Liver (tissue), 9 donors: ENCODE data around the gene OLFML1. TPM values are rescaled to one million over a fixed set of nuclear protein-coding genes. Genes with fewer than 3 reads are reported as not detected.

Experiments
- DNase-seq: peaks from one replicate; pipeline ENCODE4 v3.0.0-alpha.2; 2017; ENCODE audit warnings: low spot score
- H3K27ac ChIP-seq, 2 donors: one replicate each; pipeline ENCODE4 v1.7.0; 2013; ENCODE audit warnings: inconsistent platforms in 2 of 2, low read length in 2 of 2, control low read depth in 1 of 2, low read depth in 1 of 2, mild to moderate bottlenecking in 1 of 2
- H3K27me3 ChIP-seq, 4 donors: one replicate each; pipeline versions ENCODE4 v1.6.1 to v1.7.0; 2013; ENCODE audit warnings: low read length in 3 of 4, inconsistent platforms in 1 of 4, mild to moderate bottlenecking in 1 of 4, moderate library complexity in 1 of 4; ENCODE audit not compliant: control insufficient read depth in 4 of 4, insufficient read depth in 4 of 4
- H3K36me3 ChIP-seq, 4 donors: one replicate each; pipeline versions ENCODE4 v1.6.1 to v1.7.0; 2013; ENCODE audit warnings: low read length in 3 of 4, mild to moderate bottlenecking in 3 of 4, low read depth in 1 of 4, moderate library complexity in 1 of 4; ENCODE audit not compliant: control insufficient read depth in 4 of 4, insufficient read depth in 3 of 4
- H3K4me1 ChIP-seq, 4 donors: one replicate each; pipeline versions ENCODE4 v1.6.1 to v1.7.0; 2013; ENCODE audit warnings: low read length in 3 of 4, mild to moderate bottlenecking in 3 of 4, moderate library complexity in 1 of 4; ENCODE audit not compliant: control insufficient read depth in 4 of 4, insufficient read depth in 4 of 4
- H3K4me3 ChIP-seq, 3 donors: one replicate each; pipeline versions ENCODE4 v1.6.1 to v1.7.0; 2013; ENCODE audit warnings: low read length in 3 of 3, control low read depth in 1 of 3, low read depth in 1 of 3, mild to moderate bottlenecking in 1 of 3
- H3K9ac ChIP-seq, 2 donors: one replicate each; pipeline ENCODE4 v1.7.0; 2013; ENCODE audit warnings: low read length in 2 of 2, mild to moderate bottlenecking in 2 of 2, moderate library complexity in 2 of 2, control low read depth in 1 of 2, low read depth in 1 of 2
- H3K9me3 ChIP-seq, 4 donors: one replicate each; pipeline versions ENCODE4 v1.6.1 to v1.7.0; 2013; ENCODE audit warnings: low read length in 3 of 4; ENCODE audit not compliant: control insufficient read depth in 4 of 4
- ATF3 ChIP-seq: IDR thresholded peaks from 2 replicates; pipeline ENCODE4 v1.6.1; 2016; ENCODE audit warnings: antibody characterized with exemption
- FOXA1 ChIP-seq: IDR thresholded peaks from 2 replicates; pipeline ENCODE4 v1.6.1; 2016; ENCODE audit warnings: antibody characterized with exemption
- FOXA2 ChIP-seq: IDR thresholded peaks from 2 replicates; pipeline ENCODE4 v1.6.1; 2016; ENCODE audit warnings: antibody characterized with exemption
- GABPA ChIP-seq, 2 donors: IDR thresholded peaks in 1 of 2; conservative IDR thresholded peaks in 1 of 2; 2 replicates each; pipeline ENCODE4 v1.6.1; 2016; ENCODE audit warnings: antibody characterized with exemption in 2 of 2, mild to moderate bottlenecking in 1 of 2, moderate library complexity in 1 of 2
- HNF4A ChIP-seq, 2 donors: conservative IDR thresholded peaks; 2 replicates each; pipeline ENCODE4 v1.6.1; 2016; ENCODE audit warnings: antibody characterized with exemption in 2 of 2, mild to moderate bottlenecking in 2 of 2
- HNF4G ChIP-seq: IDR thresholded peaks from 2 replicates; pipeline ENCODE4 v1.6.1; 2016; ENCODE audit warnings: antibody characterized with exemption
- JUND ChIP-seq, 2 donors: IDR thresholded peaks; 2 replicates each; pipeline ENCODE4 v1.6.1; 2016; ENCODE audit warnings: antibody characterized with exemption in 2 of 2
- NR2F2 ChIP-seq: IDR thresholded peaks from 2 replicates; pipeline ENCODE4 v1.6.1; 2016; ENCODE audit warnings: antibody characterized with exemption
- RAD21 ChIP-seq, 2 donors: IDR thresholded peaks; 2 replicates each; pipeline ENCODE4 v1.6.1; 2016; ENCODE audit warnings: antibody characterized with exemption in 2 of 2, mild to moderate bottlenecking in 2 of 2
- RXRA ChIP-seq, 2 donors: IDR thresholded peaks; 2 replicates each; pipeline ENCODE4 v1.6.1; 2017 to 2018; ENCODE audit warnings: antibody characterized with exemption in 2 of 2, mild to moderate bottlenecking in 1 of 2
- SP1 ChIP-seq: IDR thresholded peaks from 2 replicates; pipeline ENCODE4 v1.6.1; 2018; ENCODE audit warnings: antibody characterized with exemption, mild to moderate bottlenecking
- YY1 ChIP-seq: IDR thresholded peaks from 2 replicates; pipeline ENCODE4 v1.6.1; 2016; ENCODE audit warnings: antibody characterized with exemption, mild to moderate bottlenecking
- WGBS: extraction: QIAGEN DNeasy Blood & Tissue Kit; methylation state at CpG from one replicate; pipeline ENCODE4 v1.1.7; 2013; 5-methylcytosine and 5-hydroxymethylcytosine counted together
- polyA plus RNA-seq, 2 donors: library from polyadenylated mRNA; stranded (reverse) in 1 of 2; unstranded in 1 of 2; fragments of 200-250 nt in 1 of 2; fragments of >200 nt in 1 of 2; fragmentation: Nextera tagmentation in 1 of 2; extraction: Ambion mirVana in 1 of 2; gene quantifications; one replicate each; pipeline versions ENCODE4 v1.2.1 to v1.2.3, GENCODE V29; 2013 to 2015
- total RNA-seq, 2 donors: library from RNA; depleted of rRNA; stranded (reverse); fragments of >200 nt; gene quantifications; one replicate each; pipeline ENCODE4 v1.2.3, GENCODE V29; 2014
- TF ChIP-seq, protein P1 (sequence below): fragments of 150-350 bp; IDR thresholded peaks from 2 replicates; pipeline ENCODE4 v1.5.1; 2017; ENCODE audit warnings: improper control_type of control experiment, low read depth, low read length; ENCODE audit not compliant: missing input control
- TF ChIP-seq, protein P2 (sequence below): IDR thresholded peaks from 2 replicates; pipeline ENCODE4 v1.6.1; 2016; ENCODE audit warnings: antibody characterized with exemption
- TF ChIP-seq, protein P3 (sequence below): IDR thresholded peaks from 2 replicates; pipeline ENCODE4 v1.6.1; 2016; ENCODE audit warnings: antibody characterized with exemption
- donor health status: healthy.
- donor health status: healthy.
- donor health status: healthy.
- donor health status: healthy.
- donor health status: healthy.

The OLFML1 gene
- total and polyA plus RNA-seq, 4 donors = 2.8 to 4.2 (median 2.9) TPM

- H3K9me3 ChIP-seq = no peaks in the 10 kb centered on the region
- no peak overlapping the region for H3K9ac ChIP-seq
- H3K4me1 ChIP-seq = peaks cover 0 to 3% (median 0%) of the 10 kb centered on the region in 4 donors
- H3K36me3 ChIP-seq = peaks cover 0 to 2% (median 0%) of the 10 kb centered on the region in 4 donors
- H3K4me3 ChIP-seq = no peak overlapping the region
- H3K27me3 ChIP-seq = no peaks in the 10 kb centered on the region
- no peak for DNase-seq
- H3K27ac ChIP-seq = no peak overlapping the region
- TF ChIP-seq RXRA (IDR thresholded peaks at IDR 0.05) = no peak
- TF ChIP-seq, protein P1, sequence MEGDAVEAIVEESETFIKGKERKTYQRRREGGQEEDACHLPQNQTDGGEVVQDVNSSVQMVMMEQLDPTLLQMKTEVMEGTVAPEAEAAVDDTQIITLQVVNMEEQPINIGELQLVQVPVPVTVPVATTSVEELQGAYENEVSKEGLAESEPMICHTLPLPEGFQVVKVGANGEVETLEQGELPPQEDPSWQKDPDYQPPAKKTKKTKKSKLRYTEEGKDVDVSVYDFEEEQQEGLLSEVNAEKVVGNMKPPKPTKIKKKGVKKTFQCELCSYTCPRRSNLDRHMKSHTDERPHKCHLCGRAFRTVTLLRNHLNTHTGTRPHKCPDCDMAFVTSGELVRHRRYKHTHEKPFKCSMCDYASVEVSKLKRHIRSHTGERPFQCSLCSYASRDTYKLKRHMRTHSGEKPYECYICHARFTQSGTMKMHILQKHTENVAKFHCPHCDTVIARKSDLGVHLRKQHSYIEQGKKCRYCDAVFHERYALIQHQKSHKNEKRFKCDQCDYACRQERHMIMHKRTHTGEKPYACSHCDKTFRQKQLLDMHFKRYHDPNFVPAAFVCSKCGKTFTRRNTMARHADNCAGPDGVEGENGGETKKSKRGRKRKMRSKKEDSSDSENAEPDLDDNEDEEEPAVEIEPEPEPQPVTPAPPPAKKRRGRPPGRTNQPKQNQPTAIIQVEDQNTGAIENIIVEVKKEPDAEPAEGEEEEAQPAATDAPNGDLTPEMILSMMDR = no peak
- TF ChIP-seq, protein P2, sequence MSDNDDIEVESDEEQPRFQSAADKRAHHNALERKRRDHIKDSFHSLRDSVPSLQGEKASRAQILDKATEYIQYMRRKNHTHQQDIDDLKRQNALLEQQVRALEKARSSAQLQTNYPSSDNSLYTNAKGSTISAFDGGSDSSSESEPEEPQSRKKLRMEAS = no peak
- TF ChIP-seq, protein P3, sequence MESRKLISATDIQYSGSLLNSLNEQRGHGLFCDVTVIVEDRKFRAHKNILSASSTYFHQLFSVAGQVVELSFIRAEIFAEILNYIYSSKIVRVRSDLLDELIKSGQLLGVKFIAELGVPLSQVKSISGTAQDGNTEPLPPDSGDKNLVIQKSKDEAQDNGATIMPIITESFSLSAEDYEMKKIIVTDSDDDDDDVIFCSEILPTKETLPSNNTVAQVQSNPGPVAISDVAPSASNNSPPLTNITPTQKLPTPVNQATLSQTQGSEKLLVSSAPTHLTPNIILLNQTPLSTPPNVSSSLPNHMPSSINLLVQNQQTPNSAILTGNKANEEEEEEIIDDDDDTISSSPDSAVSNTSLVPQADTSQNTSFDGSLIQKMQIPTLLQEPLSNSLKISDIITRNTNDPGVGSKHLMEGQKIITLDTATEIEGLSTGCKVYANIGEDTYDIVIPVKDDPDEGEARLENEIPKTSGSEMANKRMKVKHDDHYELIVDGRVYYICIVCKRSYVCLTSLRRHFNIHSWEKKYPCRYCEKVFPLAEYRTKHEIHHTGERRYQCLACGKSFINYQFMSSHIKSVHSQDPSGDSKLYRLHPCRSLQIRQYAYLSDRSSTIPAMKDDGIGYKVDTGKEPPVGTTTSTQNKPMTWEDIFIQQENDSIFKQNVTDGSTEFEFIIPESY = no peak
- no peak for TF ChIP-seq RAD21 (IDR thresholded peaks at IDR 0.05)
- TF ChIP-seq NR2F2 = no peak
- no peak for TF ChIP-seq FOXA1
- TF ChIP-seq GABPA (IDR thresholded peaks at IDR 0.05 in 1 of 2, conservative IDR thresholded peaks at IDR 0.05 in 1 of 2) = no peak
- 64% methylated on average over 5 of the region's 5 CpGs for WGBS
Observed at GRCh38 chr11:7436657-7437056, 48.6 kb upstream of the OLFML1 start.

DNA sequence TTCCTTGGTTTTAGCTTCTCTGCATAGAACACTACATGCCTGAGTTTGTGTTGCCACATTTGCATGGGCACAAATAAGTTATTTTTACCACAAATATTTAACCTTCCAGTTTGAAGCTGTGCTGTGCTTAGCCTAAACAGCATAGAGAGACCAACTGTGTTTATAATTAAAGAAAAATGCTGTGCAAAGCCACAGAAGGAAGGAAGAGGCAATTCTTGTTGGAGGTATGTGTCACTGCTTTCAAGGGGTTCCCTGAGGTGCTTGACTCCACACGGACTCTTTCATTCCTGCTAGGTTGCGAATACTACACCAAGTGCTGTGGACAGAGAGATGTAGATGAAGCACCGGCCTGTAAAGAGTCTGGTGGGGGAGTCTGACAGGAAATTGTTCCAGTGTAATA, 47.6 kb upstream of the OLFML1 start:
- Histone ChIP-seq H3K36me3 (peaks cover 0 to 2% (median 0%) of the 10 kb centered on the region in 4 donors), H3K27me3 (no peaks in the 10 kb centered on the region), H3K4me1 (peaks cover 0 to 3% (median 0%) of the 10 kb centered on the region in 4 donors), H3K9ac (no peak overlapping the region), H3K27ac (no peak overlapping the region), H3K9me3 (no peaks in the 10 kb centered on the region), H3K4me3 (no peak overlapping the region)
- no peak for DNase-seq
- TF ChIP-seq, protein P1 = no peak
- TF ChIP-seq FOXA2 (no peak), HNF4A (conservative IDR thresholded peaks at IDR 0.05) (no peak), NR2F2 (no peak), ATF3 (no peak), YY1 (no peak), SP1 (no peak), RXRA (IDR thresholded peaks at IDR 0.05) (no peak), JUND (IDR thresholded peaks at IDR 0.05) (no peak), GABPA (IDR thresholded peaks at IDR 0.05 in 1 of 2, conservative IDR thresholded peaks at IDR 0.05 in 1 of 2) (no peak), FOXA1 (no peak), HNF4G (no peak)
- 90% methylated on average over 3 of the region's 3 CpGs for WGBS
